ENCODE results near the gene USP37. TPM values are rescaled to one million over a fixed set of nuclear protein-coding genes. Genes with fewer than 3 reads are reported as not detected.
"Not testable (repeated sequence)": the region's sequence is repeated elsewhere in the genome, so short reads cannot be mapped to it uniquely, and the experiment has no call there.

USP37 gene
- polyA plus RNA-seq, 3 donors, result 16.1 to 22.6 (median 16.4) TPM

- peak; percentile 55 for DNase-seq
Measured at GRCh38 chr2:218558986-218559385, 9.2 kb downstream of the USP37 start.

GRCh38 chr2:218557941-218558340, 10.2 kb downstream of the USP37 start:
- no peak for DNase-seq

- no peak for DNase-seq
Measured at GRCh38 chr2:218555527-218555926, 12.6 kb downstream of the USP37 start.

- DNase-seq, result not testable (repeated sequence)
Measured at GRCh38 chr2:218554225-218554624, 13.9 kb downstream of the USP37 start.

GRCh38 chr2:218547978-218548377, 20.2 kb downstream of the USP37 start:
- no peak for DNase-seq

- no peak for DNase-seq
Measured at GRCh38 chr2:218547511-218547910, 20.6 kb downstream of the USP37 start.

GRCh38 chr2:218546012-218546411, 22.1 kb downstream of the USP37 start:
- no peak for DNase-seq

GRCh38 chr2:218540015-218540414, 28.1 kb downstream of the USP37 start:
- no peak for DNase-seq

GRCh38 chr2:218536804-218537494, 31.2 kb downstream of the USP37 start:
- no peak for DNase-seq

GRCh38 chr2:218529990-218530389, 38.2 kb downstream of the USP37 start:
- DNase-seq, result no peak

- DNase-seq, result not testable (repeated sequence)
Measured at GRCh38 chr2:218528409-218528808, 39.7 kb downstream of the USP37 start.

- DNase-seq, result no peak
Measured at GRCh38 chr2:218523651-218524050, 44.5 kb downstream of the USP37 start.

- no peak for DNase-seq
Measured at GRCh38 chr2:218518876-218519275, 49.3 kb downstream of the USP37 start.

GRCh38 chr2:218517434-218518206, 50.5 kb downstream of the USP37 start:
- DNase-seq, result no peak

- no peak for DNase-seq
Measured at GRCh38 chr2:218516614-218517013, 51.5 kb downstream of the USP37 start.

GRCh38 chr2:218513676-218514075, 54.5 kb downstream of the USP37 start:
- DNase-seq, result no peak

- DNase-seq, result no peak
Measured at GRCh38 chr2:218508299-218508698, 59.9 kb downstream of the USP37 start.

- no peak for DNase-seq
Measured at GRCh38 chr2:218505754-218506371, 62.3 kb downstream of the USP37 start.

GRCh38 chr2:218501665-218502064, 66.5 kb downstream of the USP37 start:
- DNase-seq, result no peak

- DNase-seq, result no peak
Measured at GRCh38 chr2:218500501-218501060, 67.6 kb downstream of the USP37 start.

GRCh38 chr2:218485986-218486667, 82.0 kb downstream of the USP37 start:
- DNase-seq, result no peak

- no peak for DNase-seq
Measured at GRCh38 chr2:218482651-218483050, 85.5 kb downstream of the USP37 start.

Measured in renal pelvis (tissue), 4 donors.